ENCODE measurements around the gene KCNQ5. TPM values are rescaled to one million over a fixed set of nuclear protein-coding genes. Genes with fewer than 3 reads are reported as not detected.

KCNQ5 gene
- total and polyA plus RNA-seq, 12 donors: 0.10 to 3.6 (median 0.52) TPM

- Histone ChIP-seq H3K27me3 (no peaks in the 10 kb centered on the region), H3K4me3 (no peak overlapping the region), H3K9me3 (replicated peaks in 1 of 3) (no peaks in the 10 kb centered on the region), H3K4me1 (replicated peaks in 1 of 2) (no peaks in the 10 kb centered on the region), H3K27ac (no peak overlapping the region), H3K36me3 (replicated peaks in 1 of 2) (no peaks in the 10 kb centered on the region)
- TF ChIP-seq POLR2A (IDR thresholded peaks at IDR 0.05) (no peak), CTCF (IDR thresholded peaks at IDR 0.05) (no peak)
- 37 to 54% (median 42%) methylated on average over 6 of the region's 6 CpGs for WGBS, 4 donors
- no peak for DNase-seq
- intact Hi-C loops (cut with DNase I): no loop called here
Observed at GRCh38 chr6:72811971-72812421, 190.1 kb downstream of the KCNQ5 start.

DNA sequence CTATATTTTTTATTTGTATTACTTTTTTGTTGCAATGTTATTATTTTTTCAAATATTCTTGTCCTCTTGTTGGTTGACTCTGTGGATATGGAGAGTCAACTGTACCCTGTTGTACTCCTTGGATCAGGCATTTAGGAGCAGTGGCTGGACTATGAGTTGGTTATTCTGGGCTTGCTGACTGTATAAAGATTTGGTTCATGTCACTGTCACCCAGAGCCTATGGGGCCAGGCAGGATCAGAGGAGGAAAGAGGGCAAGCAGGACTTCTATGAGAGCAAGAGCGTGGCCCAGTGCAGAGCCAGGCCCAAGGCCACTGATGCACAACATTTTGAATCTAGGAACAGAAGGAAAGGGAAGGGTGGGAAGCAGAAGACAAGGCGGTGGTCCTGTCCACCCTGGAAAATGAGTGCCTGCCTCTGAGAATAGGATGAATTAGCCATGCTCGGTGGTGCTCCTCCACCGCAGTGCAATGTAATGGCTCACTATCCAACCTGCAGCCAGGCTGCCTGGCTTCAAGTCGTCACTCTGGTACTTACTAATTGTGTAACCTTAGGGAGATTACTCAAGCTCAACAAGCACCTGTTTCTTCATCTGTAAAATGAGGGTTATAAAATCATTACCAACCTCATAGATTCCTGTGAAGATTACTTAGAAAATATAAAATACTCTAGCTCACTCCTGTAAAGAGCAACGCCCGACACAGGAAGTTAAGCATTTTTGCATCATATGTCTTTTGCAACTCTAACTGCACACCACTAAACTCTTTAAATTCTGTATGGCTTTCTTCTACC lies 192.1 kb downstream of the KCNQ5 start:
- Histone ChIP-seq H3K4me1 (replicated peaks in 1 of 2) (no peaks in the 10 kb centered on the region), H3K27me3 (no peaks in the 10 kb centered on the region), H3K9me3 (replicated peaks in 1 of 3) (no peaks in the 10 kb centered on the region), H3K4me3 (no peak overlapping the region), H3K36me3 (replicated peaks in 1 of 2) (no peaks in the 10 kb centered on the region), H3K27ac (no peak overlapping the region)
- WGBS, 4 donors: 55 to 78% (median 72%) methylated on average over 6 to 7 of the region's 7 CpGs
- intact Hi-C loops (cut with DNase I): no loop called here
- TF ChIP-seq POLR2A (IDR thresholded peaks at IDR 0.05) (no peak), CTCF (IDR thresholded peaks at IDR 0.05) (no peak)
- DNase-seq: no peak

DNA sequence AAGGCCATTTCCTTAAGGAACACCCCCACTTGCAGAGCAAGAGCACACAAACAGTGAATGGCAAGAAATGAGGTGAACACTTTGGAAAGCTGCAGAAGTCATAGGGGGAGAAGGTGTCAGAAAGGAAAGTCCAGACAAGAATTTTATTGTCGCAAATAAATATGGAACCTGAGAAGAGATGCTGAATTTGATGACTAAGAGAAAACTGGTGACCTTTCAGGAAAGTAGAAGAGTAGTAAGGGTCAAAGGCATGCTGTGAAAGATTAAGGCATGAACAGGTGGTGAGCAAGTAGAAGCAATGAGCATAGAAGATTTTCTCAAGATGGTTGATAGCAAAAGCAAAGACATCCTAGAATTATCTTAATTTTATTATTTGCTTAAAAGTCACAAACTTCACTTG lies 194.2 kb downstream of the KCNQ5 start:
- no peaks in the 10 kb centered on the region for H3K27me3 ChIP-seq
- no peaks in the 10 kb centered on the region for H3K9me3 ChIP-seq (replicated peaks in 1 of 3)
- no peak overlapping the region for H3K4me3 ChIP-seq
- H3K36me3 ChIP-seq (replicated peaks in 1 of 2): no peaks in the 10 kb centered on the region
- H3K4me1 ChIP-seq (replicated peaks in 1 of 2): no peaks in the 10 kb centered on the region
- DNase-seq: no peak
- intact Hi-C loops (cut with DNase I): no loop called here
- H3K27ac ChIP-seq: no peak overlapping the region
- WGBS, 4 donors: 95 to 100% (median 97%) methylated on average over 1 of the region's 1 CpG
- TF ChIP-seq POLR2A (IDR thresholded peaks at IDR 0.05) (no peak), CTCF (IDR thresholded peaks at IDR 0.05) (no peak)

DNA sequence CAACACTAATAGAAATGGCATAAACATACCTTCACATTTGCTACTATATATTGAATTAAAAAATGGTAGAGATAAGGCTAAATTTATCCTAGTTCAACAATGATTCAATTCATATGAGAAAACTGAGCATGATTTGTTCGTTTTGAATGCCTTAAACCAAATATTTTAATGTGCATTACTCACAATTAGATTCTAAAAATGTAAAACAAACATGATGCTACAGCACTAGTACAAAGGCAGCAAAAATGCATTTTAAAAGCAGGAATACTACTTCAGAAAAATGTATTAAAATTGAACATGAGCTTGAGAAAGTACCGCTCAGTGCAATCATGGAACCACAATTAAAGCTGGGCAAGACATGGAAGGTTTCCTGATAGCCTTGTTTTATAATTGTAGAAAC lies 195.3 kb downstream of the KCNQ5 start:
- no peaks in the 10 kb centered on the region for H3K9me3 ChIP-seq (replicated peaks in 1 of 3)
- no peaks in the 10 kb centered on the region for H3K4me1 ChIP-seq (replicated peaks in 1 of 2)
- intact Hi-C loops (cut with DNase I): no loop called here
- TF ChIP-seq POLR2A (IDR thresholded peaks at IDR 0.05): no peak
- H3K36me3 ChIP-seq (replicated peaks in 1 of 2): no peaks in the 10 kb centered on the region
- H3K4me3 ChIP-seq: no peak overlapping the region
- no peak overlapping the region for H3K27ac ChIP-seq
- WGBS, 4 donors: 61 to 79% (median 72%) methylated on average over 2 of the region's 2 CpGs
- H3K27me3 ChIP-seq: no peaks in the 10 kb centered on the region
- no peak for DNase-seq

GRCh38 chr6:72819609-72820008 lies 197.7 kb downstream of the KCNQ5 start:
- DNase-seq: no peak
- 54 to 76% (median 60%) methylated on average over 2 of the region's 2 CpGs for WGBS, 4 donors
- Histone ChIP-seq H3K36me3 (replicated peaks in 1 of 2) (no peaks in the 10 kb centered on the region), H3K4me3 (no peak overlapping the region), H3K4me1 (replicated peaks in 1 of 2) (no peaks in the 10 kb centered on the region), H3K27ac (no peak overlapping the region), H3K9me3 (replicated peaks in 1 of 3) (no peaks in the 10 kb centered on the region), H3K27me3 (no peaks in the 10 kb centered on the region)
- intact Hi-C loops (cut with DNase I): no loop called here
- TF ChIP-seq POLR2A (IDR thresholded peaks at IDR 0.05) (no peak), CTCF (IDR thresholded peaks at IDR 0.05) (no peak)
